LoVo (cell line): ENCODE data around the gene ZNF574.

ENCODE experiments used
- DNase-seq: peaks from one replicate; pipeline ENCODE4 v3.0.0-alpha.2; 2016; ENCODE audit warnings: low spot score

The ZNF574 gene

DNA sequence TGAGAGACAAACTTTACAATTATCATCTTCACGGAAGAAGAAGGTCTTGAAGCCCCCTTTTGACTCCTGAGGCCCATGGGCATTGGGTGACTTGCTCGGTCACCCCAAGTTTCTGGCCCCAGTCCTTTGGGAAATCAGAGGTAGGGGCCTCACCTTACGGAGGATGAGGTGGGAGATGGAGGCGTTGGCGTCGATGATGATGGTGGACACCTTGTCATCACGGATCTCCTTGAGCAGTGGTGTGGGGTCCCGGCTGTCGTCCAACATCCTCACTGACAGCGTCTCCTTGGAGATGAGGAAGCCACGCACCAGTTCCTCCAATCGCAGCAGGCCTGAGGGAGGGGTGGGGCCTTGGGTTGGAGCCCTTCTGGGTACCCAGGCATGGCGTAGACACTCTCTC lies 16.8 kb upstream of the ZNF574 start:
- DNase-seq = no peak

DNA sequence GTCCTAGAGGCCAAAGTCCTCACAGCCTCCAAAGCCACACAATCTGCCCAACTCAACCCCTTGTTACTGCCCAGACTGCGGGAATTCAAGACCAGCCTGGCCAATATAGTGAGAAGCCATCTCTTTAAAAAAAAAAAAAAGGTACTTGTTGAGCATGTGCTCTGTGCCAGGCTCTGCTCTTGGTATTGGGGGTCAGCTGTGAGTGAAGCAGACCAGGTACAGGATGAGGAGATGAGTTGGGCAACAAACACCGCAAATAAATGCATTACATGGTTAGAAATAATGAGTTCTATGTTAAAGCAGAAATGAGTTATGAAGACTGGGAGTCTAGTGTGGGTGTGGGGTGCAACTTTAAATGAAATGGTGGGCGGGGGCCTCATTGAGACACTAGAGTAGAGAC lies 15.8 kb upstream of the ZNF574 start:
- DNase-seq = no peak

DNA sequence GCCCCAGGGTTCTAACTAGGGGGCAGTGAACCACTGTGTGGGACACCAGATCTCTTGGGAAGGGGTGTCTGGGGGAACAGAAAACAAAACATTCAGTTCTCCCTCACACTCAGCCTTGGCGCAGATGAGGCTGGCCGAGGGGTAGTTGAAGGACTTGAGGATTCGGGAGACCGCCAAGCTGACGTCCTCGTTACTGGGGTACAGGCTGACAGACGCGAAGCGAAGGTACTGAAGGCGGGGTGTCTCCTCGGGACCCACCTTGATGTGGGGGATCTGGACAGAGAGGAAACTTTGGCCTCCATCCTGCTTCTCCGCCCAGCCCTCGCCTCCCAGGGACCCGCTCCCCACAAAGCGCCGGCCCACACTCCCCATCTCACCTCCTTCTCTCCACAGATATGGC lies 13.6 kb upstream of the ZNF574 start:
- no peak for DNase-seq

DNA sequence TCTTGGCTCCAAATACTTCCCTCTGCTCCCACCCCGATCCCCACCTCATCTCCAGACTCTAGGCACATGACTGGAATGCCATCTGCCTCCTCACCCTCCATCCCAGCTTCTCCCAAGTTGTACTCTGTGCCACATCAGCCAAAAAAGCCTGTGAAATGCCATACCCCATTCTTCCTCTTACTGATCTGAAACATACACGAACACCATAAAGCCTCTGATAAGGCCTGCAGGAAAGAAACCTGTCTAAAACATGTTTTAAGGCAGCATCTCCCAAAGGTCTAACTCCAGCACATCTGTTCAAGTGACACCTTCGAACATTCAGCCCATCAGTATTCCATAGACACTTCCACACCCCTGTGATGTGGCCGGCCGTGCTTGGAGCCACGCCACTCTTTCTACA lies 11.5 kb upstream of the ZNF574 start:
- DNase-seq = no peak

DNA sequence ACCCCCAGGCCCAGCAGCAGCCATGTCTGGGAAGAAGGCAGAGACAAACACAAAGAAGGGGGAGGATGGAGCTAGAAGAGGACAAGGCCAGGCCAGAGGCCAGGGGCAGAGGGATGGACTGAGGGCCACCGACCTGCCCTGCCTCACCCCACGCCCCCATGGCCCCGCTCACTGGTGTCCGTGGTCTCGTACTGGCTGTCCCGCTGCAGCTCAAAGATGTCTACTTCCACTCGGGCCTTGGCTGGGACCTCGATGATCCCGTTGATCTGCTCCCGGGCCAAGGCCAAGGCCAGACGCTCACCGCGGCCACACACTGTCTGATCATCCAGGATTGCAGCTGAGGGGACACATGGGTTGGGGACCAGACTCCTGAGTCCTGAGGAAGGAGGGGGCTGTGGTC lies 10.9 kb upstream of the ZNF574 start:
- no peak for DNase-seq

DNA sequence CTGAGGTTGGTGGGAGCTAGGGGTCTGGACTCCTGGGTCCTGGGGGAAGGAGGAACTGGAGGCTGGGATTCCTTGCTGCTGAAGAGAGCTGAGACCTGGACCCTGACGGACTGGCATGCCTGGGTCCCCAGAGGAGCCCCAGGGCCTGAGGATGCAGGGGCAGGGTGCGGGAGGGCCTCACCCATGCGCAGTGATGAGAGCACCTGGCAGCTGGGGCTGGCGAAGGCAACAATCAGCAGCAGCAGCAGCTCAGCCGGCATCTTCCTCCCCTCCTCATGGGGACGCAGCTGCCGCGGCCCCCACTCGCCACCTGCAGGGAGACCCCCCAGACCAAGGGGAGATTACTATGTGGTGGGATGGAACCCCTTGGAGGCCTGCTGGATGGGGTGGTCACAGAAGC lies 10.5 kb upstream of the ZNF574 start:
- DNase-seq = no peak

DNA sequence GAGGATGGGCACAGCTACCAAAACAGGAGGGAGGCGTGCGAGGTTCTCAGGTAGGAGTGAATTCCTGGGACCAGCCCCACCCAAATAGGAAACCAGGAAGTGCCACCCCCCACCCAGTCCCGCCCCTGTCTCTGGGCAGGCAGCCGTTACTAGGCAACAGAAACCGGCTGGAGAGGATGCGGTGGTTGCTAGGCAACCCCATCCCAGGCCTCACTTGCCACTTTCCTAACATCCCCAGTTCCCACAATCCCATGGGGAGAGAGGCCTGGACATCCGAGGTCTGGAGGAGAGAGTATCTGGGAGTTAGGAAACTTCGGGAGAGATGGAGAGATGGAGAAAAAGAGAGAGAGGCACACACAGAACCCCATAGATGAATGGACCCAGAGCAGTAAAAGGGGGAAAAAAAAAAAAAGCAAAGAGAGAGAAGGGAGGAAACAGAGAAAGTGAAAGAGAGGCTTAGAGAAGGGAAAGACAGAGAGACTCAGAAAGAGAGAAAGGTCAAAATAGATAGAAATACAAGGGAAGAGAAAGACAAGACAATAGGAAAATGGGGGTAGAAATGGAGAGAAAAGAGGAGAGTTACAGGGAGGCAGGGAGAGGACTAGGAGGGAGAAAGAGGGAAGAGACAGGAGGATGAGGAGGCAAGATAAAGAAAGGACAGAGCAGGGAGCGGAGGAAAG lies 9.8 kb upstream of the ZNF574 start:
- DNase-seq = no peak

DNA sequence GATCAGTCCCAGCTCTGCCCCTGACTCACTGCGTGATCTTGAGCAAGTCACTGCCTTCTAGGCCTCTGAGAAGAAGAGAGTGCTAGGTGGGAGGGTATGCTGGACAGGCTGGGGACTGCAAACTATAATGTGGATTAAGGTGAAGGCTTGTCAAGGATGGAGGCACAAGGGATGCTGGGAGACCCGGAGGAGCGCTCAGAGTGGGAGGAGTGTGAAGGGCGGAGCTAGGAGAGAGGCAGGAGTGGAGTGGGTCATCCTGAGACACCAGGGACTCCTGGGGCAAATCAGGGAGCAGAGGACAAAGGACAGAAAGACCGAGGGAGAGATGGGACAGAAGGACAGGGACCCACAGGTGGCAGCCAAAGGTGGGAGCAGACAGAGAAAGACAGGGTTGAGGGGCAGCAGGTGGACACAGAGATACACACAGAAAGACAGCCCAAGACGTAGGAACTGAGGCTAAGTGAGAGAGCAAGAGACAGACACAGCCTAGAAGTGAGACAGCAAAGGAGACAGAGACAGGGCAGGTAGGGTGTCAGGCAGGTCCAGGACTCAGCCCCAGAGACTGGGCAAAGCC lies 8.6 kb upstream of the ZNF574 start:
- DNase-seq = no peak

DNA sequence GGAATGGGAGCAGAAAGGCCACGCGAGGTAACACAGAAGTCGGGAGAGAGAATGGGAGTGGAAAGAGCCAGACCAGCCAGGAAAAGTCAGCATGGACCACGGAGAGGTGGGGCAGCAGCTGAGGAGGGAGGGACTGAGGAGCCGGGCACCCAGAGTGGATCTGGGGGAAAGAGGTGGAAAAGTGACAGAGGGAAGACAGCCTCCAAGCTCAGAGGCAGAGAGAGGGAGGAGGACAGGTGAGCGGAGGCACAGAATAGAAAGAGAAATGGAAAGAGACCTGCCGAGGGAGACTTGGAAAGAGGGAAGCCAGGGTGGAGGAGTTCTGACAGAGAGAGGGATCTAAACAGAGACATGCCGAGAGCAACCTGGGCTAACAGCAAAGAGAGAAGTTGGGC lies 7.6 kb upstream of the ZNF574 start:
- no peak for DNase-seq

DNA sequence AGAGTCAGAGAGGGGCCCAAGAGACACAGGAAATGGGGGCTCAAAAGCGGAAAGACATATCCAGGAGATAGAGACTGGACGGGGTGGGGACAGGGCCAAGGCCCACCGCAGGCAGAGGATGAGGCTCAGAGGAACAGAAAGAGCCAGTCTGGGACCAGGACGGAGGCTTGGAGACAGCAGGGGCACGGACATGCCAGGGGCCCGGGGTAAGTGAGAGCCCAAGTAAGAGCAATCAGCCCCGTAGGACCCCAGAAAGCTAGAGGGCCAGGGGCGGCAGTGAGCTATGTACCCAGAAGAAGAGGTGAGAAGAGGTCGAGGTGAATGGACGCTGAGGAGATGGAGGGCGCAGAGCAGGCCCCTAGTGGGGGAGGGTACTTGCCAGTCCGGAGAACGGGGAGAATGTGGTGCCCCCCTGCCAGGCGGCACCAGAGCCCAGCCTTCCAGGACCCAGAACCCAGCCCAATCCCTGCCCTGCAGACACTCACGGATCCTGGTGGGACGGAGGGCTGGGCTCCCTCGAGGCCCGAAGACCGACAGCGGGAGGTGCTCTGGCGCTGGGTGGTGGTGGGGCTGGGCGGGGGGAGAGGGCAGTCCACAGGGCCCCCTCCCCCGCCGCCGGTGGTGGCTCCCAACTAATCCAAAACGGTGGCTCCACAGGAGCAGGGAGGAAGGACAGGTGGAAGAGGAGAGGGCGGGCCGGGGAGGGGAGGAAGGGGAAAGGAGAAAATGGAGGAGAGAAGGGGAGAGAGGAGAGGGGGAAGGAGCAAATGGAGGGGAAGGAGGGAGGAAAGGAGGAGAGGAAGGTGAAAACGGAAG lies 7.0 kb upstream of the ZNF574 start:
- no peak for DNase-seq

DNA sequence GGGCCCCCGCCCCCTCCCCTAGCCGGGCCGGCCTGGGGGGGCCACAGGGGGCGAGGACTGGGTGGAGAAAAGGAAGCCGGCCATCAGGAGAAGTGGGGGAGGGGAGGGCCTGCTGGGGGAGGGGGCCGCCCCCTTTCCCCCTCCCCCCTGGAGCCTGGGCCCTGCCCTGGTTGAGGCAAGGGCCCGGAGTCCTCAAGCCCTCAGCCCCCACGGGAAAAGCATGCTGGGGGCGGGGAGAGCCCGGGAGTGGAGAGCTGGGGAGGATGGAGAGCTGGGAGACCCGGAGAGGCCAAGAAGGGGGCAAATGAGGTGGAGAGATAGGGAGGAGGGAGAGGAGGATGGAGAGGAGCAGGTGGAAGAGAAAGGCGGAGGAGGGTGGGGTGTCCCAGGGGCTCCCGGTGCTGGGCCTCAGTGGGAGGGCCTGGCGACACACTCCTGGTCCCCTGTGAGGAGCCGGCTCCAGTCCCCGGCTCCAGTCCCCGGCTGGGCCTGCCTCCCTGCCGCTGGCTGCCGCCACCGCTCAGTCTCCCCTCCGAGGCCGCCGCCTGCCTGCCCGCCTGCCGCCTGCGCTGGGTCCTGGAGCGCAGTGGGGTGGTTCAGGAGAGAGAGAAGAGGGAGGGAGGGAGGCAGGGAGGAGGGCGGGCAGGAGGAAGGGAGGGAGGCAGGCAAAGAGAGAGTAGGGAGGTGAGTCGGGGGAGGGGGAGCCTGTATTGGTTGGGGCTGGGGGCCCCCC lies 6.2 kb upstream of the ZNF574 start, which contains the start of gene GRIK5:
Gene GRIK5 (minus strand): TSS at position 588 of the 733 bp plus-strand sequence. CDS start 4,436 bp downstream, outside the sequence.
- no peak for DNase-seq

DNA sequence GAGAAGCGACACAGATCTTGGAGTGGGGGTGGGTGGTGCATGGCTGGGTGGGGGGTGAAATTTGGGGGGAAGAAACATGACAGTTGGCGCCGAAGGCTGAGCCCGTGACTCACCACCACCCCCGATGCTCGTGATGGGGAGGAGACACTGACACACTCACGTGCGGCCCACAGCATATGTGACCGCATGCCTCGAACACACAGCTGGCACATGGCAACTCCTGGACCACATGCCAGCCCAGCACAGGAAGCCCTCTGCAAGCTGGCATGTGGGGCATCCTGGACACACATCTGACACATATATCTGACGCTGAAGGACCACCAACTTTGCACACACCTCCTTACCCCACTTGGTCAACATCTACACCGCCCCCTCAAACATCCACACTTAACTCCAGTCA lies 4.7 kb upstream of the ZNF574 start:
- no peak for DNase-seq

DNA sequence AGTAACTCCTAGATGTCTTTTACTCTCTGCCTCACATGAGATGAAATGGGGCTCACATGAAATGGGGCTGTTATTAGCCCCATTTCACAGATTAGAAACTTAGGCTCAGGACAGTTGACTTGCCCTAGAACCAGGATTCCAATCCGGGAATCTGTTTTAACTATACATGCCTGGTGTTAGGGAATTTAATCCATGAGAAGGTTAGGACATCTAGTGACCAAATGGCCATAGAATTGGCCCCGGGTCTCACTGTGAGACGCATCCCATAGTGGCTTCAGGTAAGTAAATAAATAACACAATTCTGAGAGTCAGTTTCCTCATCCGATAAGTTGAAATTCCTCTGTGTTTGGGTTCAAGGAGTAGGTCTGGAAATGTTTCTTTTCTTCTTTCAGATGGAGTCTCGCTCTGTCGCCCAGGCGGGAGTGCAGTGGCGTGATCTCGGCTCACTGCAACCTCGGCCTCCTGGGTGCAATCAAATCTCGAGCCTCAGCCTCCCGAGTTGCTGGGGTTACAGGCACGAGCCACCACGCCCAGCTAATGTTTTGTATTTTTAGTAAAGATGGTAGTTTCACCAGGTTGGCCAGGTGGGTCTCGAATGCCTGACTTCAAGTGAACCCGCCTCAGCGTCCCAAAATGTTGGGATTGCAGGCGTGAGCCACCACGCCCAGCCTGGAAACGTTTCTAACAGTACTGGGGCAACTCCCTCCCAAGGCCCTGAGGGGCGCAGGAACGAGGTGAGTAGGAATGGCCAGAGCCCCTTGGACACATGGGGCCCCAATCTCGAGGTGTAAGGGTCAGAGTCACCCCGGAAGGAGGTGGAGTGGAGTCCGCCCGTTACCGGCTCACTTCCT lies 1.2 kb upstream of the ZNF574 start:
- DNase-seq = peak; percentile 22

DNA sequence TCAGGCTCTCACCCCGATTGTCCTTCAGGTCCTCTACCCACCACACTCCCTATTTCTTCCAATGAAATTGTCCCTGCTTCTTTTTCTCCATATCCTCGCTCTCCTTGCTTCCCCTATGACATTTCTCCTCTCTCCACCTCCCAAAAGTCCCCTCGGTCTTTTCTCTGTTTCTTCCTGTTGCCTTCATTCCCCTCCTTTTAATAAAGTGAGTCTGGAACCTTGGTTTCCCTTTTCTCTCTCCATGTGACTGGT lies 676 bp upstream of the ZNF574 start:
- no peak for DNase-seq

DNA sequence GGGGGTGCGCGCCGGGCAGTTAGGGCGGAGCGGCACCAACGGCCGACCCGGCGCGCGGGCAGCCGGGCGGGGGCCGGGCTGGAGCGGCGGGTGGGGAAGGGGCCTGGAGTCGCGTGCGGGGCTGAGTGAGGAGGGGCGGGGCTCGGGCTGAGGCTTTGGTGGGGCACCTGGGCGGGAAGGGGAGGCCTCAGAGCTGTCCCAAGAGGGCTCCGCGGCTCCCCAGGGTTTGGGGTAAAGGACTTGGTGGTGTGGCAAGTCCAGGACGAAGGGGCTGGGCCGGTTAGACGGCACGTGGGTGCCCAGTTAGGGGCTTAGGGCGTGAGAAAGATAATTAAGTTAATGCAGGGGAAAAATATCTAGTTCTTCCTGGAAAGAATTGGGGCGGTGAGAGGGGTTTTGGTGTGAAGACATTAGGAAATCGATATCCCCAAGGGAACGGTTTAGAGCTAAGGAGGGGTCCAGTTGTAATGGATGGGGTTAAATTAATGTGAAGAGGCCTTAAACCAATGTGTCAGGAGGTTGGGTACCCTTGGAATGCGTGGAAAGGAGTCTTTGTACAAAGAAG lies 496 bp downstream of the ZNF574 start:
- DNase-seq = no peak

DNA sequence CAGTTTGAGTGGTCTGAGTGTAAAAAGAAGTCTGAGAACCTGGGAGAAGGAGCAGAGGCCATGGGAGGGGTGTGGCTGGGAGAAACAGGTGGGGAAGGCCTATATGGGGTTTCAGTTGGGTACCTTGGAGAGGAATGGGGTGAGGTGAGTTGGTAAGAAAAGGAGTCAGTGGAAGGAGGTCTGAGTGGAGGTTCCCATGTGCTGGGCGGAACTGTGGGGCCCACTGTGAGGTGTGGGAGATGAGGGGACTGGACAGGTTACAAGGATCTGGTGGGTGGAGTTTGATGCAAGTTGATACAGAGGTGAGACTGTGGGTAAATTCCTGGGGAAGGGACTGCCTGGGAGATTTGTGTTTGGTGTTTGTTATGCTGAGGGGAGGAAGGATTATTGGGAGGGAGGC lies 2.1 kb downstream of the ZNF574 start:
- no peak for DNase-seq

DNA sequence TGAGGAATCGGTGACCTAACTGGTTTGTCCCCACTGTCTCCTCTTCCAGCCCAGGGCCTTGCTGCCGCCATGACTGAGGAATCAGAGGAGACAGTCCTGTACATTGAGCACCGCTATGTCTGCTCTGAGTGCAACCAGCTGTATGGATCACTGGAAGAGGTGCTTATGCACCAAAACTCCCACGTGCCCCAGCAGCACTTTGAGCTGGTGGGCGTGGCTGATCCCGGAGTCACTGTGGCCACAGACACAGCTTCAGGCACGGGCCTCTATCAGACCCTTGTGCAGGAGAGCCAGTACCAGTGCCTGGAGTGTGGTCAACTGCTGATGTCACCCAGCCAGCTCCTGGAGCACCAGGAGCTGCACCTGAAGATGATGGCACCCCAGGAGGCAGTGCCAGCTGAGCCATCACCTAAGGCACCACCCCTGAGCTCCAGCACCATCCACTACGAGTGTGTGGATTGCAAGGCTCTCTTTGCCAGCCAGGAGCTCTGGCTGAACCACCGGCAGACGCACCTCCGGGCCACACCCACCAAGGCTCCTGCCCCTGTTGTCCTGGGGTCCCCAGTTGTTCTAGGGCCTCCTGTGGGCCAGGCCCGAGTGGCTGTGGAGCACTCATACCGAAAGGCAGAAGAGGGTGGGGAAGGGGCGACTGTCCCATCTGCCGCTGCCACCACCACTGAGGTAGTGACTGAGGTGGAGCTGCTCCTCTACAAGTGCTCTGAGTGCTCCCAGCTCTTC lies 2.7 kb downstream of the ZNF574 start:
- DNase-seq = no peak

DNA sequence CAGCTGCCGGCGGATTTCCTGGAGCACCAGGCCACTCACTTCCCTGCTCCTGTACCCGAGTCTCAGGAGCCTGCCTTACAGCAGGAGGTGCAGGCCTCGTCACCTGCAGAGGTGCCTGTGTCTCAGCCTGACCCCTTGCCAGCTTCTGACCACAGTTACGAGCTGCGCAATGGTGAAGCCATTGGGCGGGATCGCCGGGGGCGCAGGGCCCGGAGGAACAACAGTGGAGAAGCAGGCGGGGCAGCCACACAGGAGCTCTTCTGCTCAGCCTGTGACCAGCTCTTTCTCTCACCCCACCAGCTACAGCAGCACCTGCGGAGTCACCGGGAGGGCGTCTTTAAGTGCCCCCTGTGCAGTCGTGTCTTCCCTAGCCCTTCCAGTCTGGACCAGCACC lies 3.3 kb downstream of the ZNF574 start:
- DNase-seq = no peak

DNA sequence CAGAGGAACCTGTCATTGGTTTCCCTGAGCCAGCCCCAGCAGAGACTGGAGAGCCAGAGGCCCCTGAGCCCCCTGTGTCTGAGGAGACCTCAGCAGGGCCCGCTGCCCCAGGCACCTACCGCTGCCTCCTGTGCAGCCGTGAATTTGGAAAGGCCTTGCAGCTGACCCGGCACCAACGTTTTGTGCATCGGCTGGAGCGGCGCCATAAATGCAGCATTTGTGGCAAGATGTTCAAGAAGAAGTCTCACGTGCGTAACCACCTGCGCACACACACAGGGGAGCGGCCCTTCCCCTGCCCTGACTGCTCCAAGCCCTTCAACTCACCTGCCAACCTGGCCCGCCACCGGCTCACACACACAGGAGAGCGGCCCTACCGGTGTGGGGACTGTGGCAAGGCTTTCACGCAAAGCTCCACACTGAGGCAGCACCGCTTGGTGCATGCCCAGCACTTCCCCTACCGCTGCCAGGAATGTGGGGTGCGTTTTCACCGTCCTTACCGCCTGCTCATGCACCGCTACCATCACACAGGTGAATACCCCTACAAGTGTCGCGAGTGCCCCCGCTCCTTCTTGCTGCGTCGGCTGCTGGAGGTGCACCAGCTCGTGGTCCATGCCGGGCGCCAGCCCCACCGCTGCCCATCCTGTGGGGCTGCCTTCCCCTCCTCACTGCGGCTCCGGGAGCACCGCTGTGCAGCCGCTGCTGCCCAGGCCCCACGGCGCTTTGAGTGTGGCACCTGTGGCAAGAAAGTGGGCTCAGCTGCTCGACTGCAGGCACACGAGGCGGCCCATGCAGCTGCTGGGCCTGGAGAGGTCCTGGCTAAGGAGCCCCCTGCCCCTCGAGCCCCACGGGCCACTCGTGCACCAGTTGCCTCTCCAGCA lies 4.2 kb downstream of the ZNF574 start:
- no peak for DNase-seq
